SU-DHL-6 (cell line): Measurements from ENCODE around the gene NR1D2.
"Not testable (repeated sequence)": the region's sequence is repeated elsewhere in the genome, so short reads cannot be mapped to it uniquely, and the experiment has no call there.

ENCODE experiments used
- H2AFZ ChIP-seq: fragments of 200-600 bp; sonication (generic); 2 replicates; pipeline ENCODE4 v1.6.1; 2014; ENCODE audit warnings: low read depth, mild to moderate bottlenecking, moderate library complexity, mixed read lengths, antibody characterized with exemption, low read length; ENCODE audit not compliant: severe bottlenecking
- H3F3A ChIP-seq: fragments of 200-600 bp; shearing (Covaris generic); 2 replicates; pipeline ENCODE4 v1.6.0; 2016; ENCODE audit warnings: antibody characterized with exemption, mild to moderate bottlenecking; ENCODE audit not compliant: insufficient read depth
- H3K27ac ChIP-seq: fragments of 200-600 bp; sonication (generic); 2 replicates; pipeline ENCODE4 v1.5.1; 2016; ENCODE audit warnings: low read depth, mild to moderate bottlenecking, low read length, moderate library complexity, mixed read lengths
- H3K27me3 ChIP-seq: fragments of 200-600 bp; sonication (generic), shearing (Covaris generic); 2 replicates; pipeline ENCODE4 v1.6.0; 2014; ENCODE audit warnings: mild to moderate bottlenecking, low read length
- H3K36me3 ChIP-seq: fragments of 200-600 bp; sonication (generic); 2 replicates; pipeline ENCODE4 v1.6.1; 2014; ENCODE audit warnings: mild to moderate bottlenecking, low read length, mixed read lengths
- H3K4me2 ChIP-seq: fragments of 300-600, 200-600 bp; shearing (Covaris generic), sonication (generic); 2 replicates; pipeline ENCODE4 v1.6.0; 2014; ENCODE audit warnings: low read length, low read depth, mild to moderate bottlenecking; ENCODE audit not compliant: poor library complexity, severe bottlenecking
- H3K4me3 ChIP-seq: fragments of 200-600 bp; sonication (generic); 2 replicates; pipeline ENCODE4 v1.5.1; 2014; ENCODE audit warnings: antibody characterized with exemption, low read length, mild to moderate bottlenecking, mixed read lengths; ENCODE audit not compliant: insufficient read depth, poor library complexity, severe bottlenecking
- H3K79me2 ChIP-seq: fragments of 200-600 bp; sonication (generic); 2 replicates; pipeline ENCODE4 v1.6.1; 2014; ENCODE audit warnings: mild to moderate bottlenecking, low read length, moderate library complexity; ENCODE audit not compliant: insufficient read depth
- H3K9ac ChIP-seq: fragments of 200-600 bp; sonication (generic); 2 replicates; pipeline ENCODE4 v1.7.0; 2014; ENCODE audit warnings: mild to moderate bottlenecking, low read length
- H3K9me2 ChIP-seq: fragments of 200-600 bp; sonication (generic); replicated peaks from 2 replicates; pipeline ENCODE4 v1.6.1; 2014; ENCODE audit warnings: low read length; ENCODE audit not compliant: insufficient read depth
- H3K9me3 ChIP-seq: fragments of 200-600 bp; sonication (generic); 2 replicates; pipeline ENCODE4 v1.6.1; 2014; ENCODE audit warnings: low read length, mixed read lengths; ENCODE audit not compliant: insufficient read depth
- H4K20me1 ChIP-seq: fragments of 200-600 bp; sonication (generic); 2 replicates; pipeline ENCODE4 v1.6.1; 2014; ENCODE audit warnings: low read depth, mild to moderate bottlenecking, antibody characterized with exemption, low read length, moderate library complexity, mixed read lengths
- CTCF ChIP-seq: fragments of 200-600 bp; sonication (generic); IDR thresholded peaks from one replicate; pipeline ENCODE4 v1.5.1; 2017; ENCODE audit warnings: antibody characterized with exemption, mild to moderate bottlenecking, low read length, moderate library complexity; ENCODE audit not compliant: insufficient read depth, poor library complexity, severe bottlenecking
- EZH2phosphoT487 ChIP-seq: fragments of 200-600 bp; sonication (generic), shearing (Covaris generic); conservative IDR thresholded peaks from 2 replicates; pipeline ENCODE4 v1.6.1; 2018; ENCODE audit warnings: mild to moderate bottlenecking, antibody characterized with exemption, low read length, moderate library complexity, mixed read lengths

NR1D2 gene

GRCh38 chr3:23909341-23909740, 35.7 kb upstream of the NR1D2 start:
- no peak overlapping the region for H3K27ac ChIP-seq
- H2AFZ ChIP-seq = no peak overlapping the region
- peaks cover 3% of the 10 kb centered on the region; the same call in 1 of the 2 replicates for H3K36me3 ChIP-seq
- H3K4me2 ChIP-seq = no peak overlapping the region
- TF ChIP-seq EZH2phosphoT487 (no peak), CTCF (no peak)
- H3F3A ChIP-seq = no peaks in the 10 kb centered on the region
- no peaks in the 10 kb centered on the region for H3K9me2 ChIP-seq
- H3K79me2 ChIP-seq = no peaks in the 10 kb centered on the region
- H3K9ac ChIP-seq = no peak overlapping the region
- no peak overlapping the region for H3K4me3 ChIP-seq
- H3K9me3 ChIP-seq = no peaks in the 10 kb centered on the region
- H4K20me1 ChIP-seq = no peaks in the 10 kb centered on the region
- H3K27me3 ChIP-seq = no peaks in the 10 kb centered on the region

GRCh38 chr3:23911397-23911796, 33.7 kb upstream of the NR1D2 start:
- no peak overlapping the region for H3K27ac ChIP-seq
- no peaks in the 10 kb centered on the region for H3K9me3 ChIP-seq
- TF ChIP-seq EZH2phosphoT487 (no peak), CTCF (no peak)

GRCh38 chr3:23912335-23912734, 32.8 kb upstream of the NR1D2 start:
- not testable (repeated sequence) for H3K27ac ChIP-seq, H3K36me3 ChIP-seq, H3K9ac ChIP-seq, H4K20me1 ChIP-seq, H3K79me2 ChIP-seq, H3K9me2 ChIP-seq, H3K9me3 ChIP-seq, H3K4me2 ChIP-seq, H3K27me3 ChIP-seq, H2AFZ ChIP-seq, H3K4me3 ChIP-seq
- peaks cover 11% of the 10 kb centered on the region; the same call in 1 of the 2 replicates for H3F3A ChIP-seq

More at GRCh38 chr3:23911397-23911796, 33.7 kb upstream of the NR1D2 start:
- H4K20me1 ChIP-seq = no peaks in the 10 kb centered on the region
- no peak overlapping the region for H3K9ac ChIP-seq
- no peak overlapping the region for H2AFZ ChIP-seq
- H3K4me3 ChIP-seq = no peak overlapping the region
- H3K36me3 ChIP-seq = peaks cover 3% of the 10 kb centered on the region; the same call in 1 of the 2 replicates
- 0 out of 2 replicates have a peak, but pooled peaks cover 7% of the 10 kb centered on the region for H3F3A ChIP-seq
- H3K4me2 ChIP-seq = no peak overlapping the region
- no peaks in the 10 kb centered on the region for H3K9me2 ChIP-seq
- H3K79me2 ChIP-seq = no peaks in the 10 kb centered on the region
- H3K27me3 ChIP-seq = no peaks in the 10 kb centered on the region

GRCh38 chr3:23913182-23913581, 31.9 kb upstream of the NR1D2 start:
- Histone ChIP-seq H3K4me3 (no peak overlapping the region), H3K9me3 (no peaks in the 10 kb centered on the region), H3K4me2 (no peak overlapping the region), H3K36me3 (peaks cover 6% of the 10 kb centered on the region), H3K9ac (no peak overlapping the region), H3K27me3 (no peaks in the 10 kb centered on the region), H2AFZ (no peak overlapping the region), H3K27ac (no peak overlapping the region), H3K79me2 (peaks cover 12% of the 10 kb centered on the region), H3F3A (peaks cover 19% of the 10 kb centered on the region), H3K9me2 (no peaks in the 10 kb centered on the region), H4K20me1 (peaks cover 4% of the 10 kb centered on the region)
- TF ChIP-seq EZH2phosphoT487 = no peak
- TF ChIP-seq CTCF = no peak
